ENCODE data around the gene CBX8. TPM values are rescaled to one million over a fixed set of nuclear protein-coding genes. Genes with fewer than 3 reads are reported as not detected.

The CBX8 gene
- 1.1 TPM for polyA plus RNA-seq (2013, experiment 1 of 2)
- polyA plus RNA-seq (2013, experiment 2 of 2), result 3.0 TPM

GRCh38 chr17:79796763-79797491, at the start of gene CBX8:
TSS of gene CBX8 (minus strand) at chr17:79797077. CDS start at chr17:79796998, 79 bp downstream.
- H3K27ac ChIP-seq (ENCODE audit: low read depth, low read length), result peak within 1 kb of the TSS; percentile 80; the same call in 1 of the 2 replicates
- peak within 1 kb of the TSS; percentile 80 for H3K9ac ChIP-seq (ENCODE audit: low read depth, low read length)
- no peaks in the 10 kb centered on the region for H3K9me3 ChIP-seq (ENCODE audit: insufficient read depth, low read depth, low read length)
- WGBS, result under 1% methylated on average over 79 of the region's 79 CpGs
- peak within 1 kb of the TSS; percentile 73 for H3K4me3 ChIP-seq (ENCODE audit: low read length)
- peaks cover 92% of the 10 kb centered on the region for H3K27me3 ChIP-seq (ENCODE audit: insufficient read depth, low read length)
- peaks cover 46% of the 10 kb centered on the region for H3K4me1 ChIP-seq (ENCODE audit: insufficient read depth, low read length)
- H3K36me3 ChIP-seq (ENCODE audit: insufficient read depth, low read length), result no peaks in the 10 kb centered on the region

DNA sequence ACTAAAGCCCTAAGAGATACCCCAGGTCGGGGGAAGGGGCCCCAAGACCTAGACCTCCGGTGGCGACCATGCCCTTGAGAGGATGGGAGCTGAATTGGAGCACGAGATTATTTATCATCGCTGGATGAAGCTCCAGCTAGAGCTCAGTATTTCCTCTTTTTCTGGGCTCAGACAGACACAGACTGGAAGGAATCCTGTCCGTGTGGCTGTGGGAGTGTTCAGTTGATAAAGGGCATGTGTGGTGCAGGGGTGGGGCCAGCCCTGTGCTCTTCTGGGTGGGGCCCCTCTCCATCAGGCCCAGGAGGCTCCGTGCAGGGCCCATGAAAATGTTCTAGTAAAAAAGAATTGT, 48.7 kb upstream of the CBX8 start:
- peaks cover 80% of the 10 kb centered on the region for H3K27me3 ChIP-seq (ENCODE audit: insufficient read depth, low read length)
- H3K4me1 ChIP-seq (ENCODE audit: insufficient read depth, low read length), result 0 out of 2 replicates have a peak, but pooled peaks cover 6% of the 10 kb centered on the region
- WGBS, result 47% methylated on average over 7 of the region's 7 CpGs
- H3K9ac ChIP-seq (ENCODE audit: low read depth, low read length), result no peak overlapping the region
- no peaks in the 10 kb centered on the region for H3K36me3 ChIP-seq (ENCODE audit: insufficient read depth, low read length)
- no peaks in the 10 kb centered on the region for H3K9me3 ChIP-seq (ENCODE audit: insufficient read depth, low read depth, low read length)
- H3K4me3 ChIP-seq (ENCODE audit: low read length), result no peak overlapping the region
- H3K27ac ChIP-seq (ENCODE audit: low read depth, low read length), result no peak overlapping the region

GRCh38 chr17:79844869-79845600, 48.2 kb upstream of the CBX8 start:
- Histone ChIP-seq H3K27ac (ENCODE audit: low read depth, low read length) (no peak overlapping the region), H3K4me1 (ENCODE audit: insufficient read depth, low read length) (0 out of 2 replicates have a peak, but pooled peaks cover 6% of the 10 kb centered on the region), H3K36me3 (ENCODE audit: insufficient read depth, low read length) (no peaks in the 10 kb centered on the region), H3K9ac (ENCODE audit: low read depth, low read length) (no peak overlapping the region), H3K9me3 (ENCODE audit: insufficient read depth, low read depth, low read length) (no peaks in the 10 kb centered on the region; the same call in 1 of the 2 replicates), H3K27me3 (ENCODE audit: insufficient read depth, low read length) (peaks cover 85% of the 10 kb centered on the region), H3K4me3 (ENCODE audit: low read length) (peak overlapping the region; percentile 29)
- 6% methylated on average over 38 of the region's 38 CpGs for WGBS

DNA sequence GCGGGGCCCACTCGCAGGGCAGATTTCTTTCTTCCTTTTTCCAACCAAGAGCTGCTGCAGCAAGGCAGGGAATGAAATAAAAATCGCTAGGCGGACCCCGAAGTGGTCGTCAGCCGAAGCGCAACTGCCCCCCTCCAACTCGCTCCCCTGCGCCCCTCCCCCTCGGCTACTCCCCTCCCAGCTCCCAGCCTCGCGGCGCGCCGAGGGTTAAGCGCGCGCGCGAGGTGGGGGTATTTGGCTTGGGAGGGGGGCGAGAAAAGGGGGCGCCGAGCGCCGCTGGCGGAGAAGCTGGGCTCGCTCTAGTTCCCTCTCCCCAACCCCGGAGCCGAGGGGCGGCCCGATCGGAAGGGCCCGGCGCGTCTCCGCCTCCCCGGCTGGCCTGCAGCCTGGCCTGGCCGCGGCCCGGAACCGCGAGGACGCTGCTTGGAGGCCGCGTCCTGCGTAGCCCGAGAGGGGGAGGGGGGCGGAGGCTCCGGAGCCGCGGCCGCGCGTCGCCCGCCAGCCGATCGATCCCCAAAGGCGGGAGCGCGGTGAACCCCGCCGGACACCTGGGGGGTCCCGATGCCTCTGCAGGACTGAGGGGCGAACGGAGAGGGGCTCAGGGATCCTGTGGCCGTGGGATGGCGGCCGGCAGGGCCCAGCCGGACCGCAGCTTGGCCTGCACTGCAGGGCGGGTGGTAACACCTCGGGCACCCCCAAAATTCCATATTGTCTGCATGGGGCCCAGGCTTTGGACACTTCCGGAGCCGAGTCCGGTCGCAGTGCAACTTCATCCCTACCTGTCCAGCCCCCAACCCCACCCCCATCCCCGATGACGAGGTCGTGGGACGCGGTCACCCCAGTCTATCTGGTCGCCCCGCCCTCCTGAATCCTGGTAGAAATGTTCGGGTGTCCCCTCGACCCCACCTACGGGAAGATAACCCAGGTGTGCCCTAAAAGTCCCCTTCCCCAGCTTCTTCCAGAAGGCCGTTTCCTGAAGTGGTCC, 47.2 kb upstream of the CBX8 start:
- Histone ChIP-seq H3K27ac (ENCODE audit: low read depth, low read length) (no peak overlapping the region), H3K9me3 (ENCODE audit: insufficient read depth, low read depth, low read length) (no peaks in the 10 kb centered on the region; the same call in 1 of the 2 replicates), H3K27me3 (ENCODE audit: insufficient read depth, low read length) (peaks cover 88% of the 10 kb centered on the region), H3K4me3 (ENCODE audit: low read length) (peak overlapping the region; percentile 54), H3K4me1 (ENCODE audit: insufficient read depth, low read length) (0 out of 2 replicates have a peak, but pooled peaks cover 6% of the 10 kb centered on the region), H3K9ac (ENCODE audit: low read depth, low read length) (no peak overlapping the region), H3K36me3 (ENCODE audit: insufficient read depth, low read length) (no peaks in the 10 kb centered on the region)
- 2% methylated on average over 78 of the region's 89 CpGs for WGBS

DNA sequence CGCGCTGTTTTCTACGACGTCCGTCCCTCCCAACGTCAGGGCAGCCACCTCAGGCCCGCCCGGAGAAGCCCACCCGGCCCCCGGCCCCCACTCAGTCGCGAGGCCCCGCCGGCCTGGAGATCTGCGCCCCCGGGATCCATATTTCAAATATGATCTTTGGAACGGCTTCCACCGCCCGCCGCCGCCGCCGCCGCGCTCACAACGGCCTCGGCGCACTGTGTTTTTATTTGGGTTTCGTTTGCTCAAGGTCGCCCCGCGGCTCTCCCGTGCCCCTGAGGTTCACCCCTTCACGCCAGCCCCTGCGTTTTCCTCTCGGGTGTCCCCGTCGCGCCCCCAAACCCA, 46.6 kb upstream of the CBX8 start:
- Histone ChIP-seq H3K27ac (ENCODE audit: low read depth, low read length) (no peak overlapping the region), H3K4me1 (ENCODE audit: insufficient read depth, low read length) (0 out of 2 replicates have a peak, but pooled peaks cover 6% of the 10 kb centered on the region), H3K27me3 (ENCODE audit: insufficient read depth, low read length) (peaks cover 82% of the 10 kb centered on the region), H3K4me3 (ENCODE audit: low read length) (peak overlapping the region; percentile 54), H3K36me3 (ENCODE audit: insufficient read depth, low read length) (no peaks in the 10 kb centered on the region), H3K9me3 (ENCODE audit: insufficient read depth, low read depth, low read length) (no peaks in the 10 kb centered on the region; the same call in 1 of the 2 replicates), H3K9ac (ENCODE audit: low read depth, low read length) (no peak overlapping the region)
- WGBS, result 2% methylated on average over 39 of the region's 39 CpGs

- Histone ChIP-seq H3K4me3 (ENCODE audit: low read length) (no peak overlapping the region; the same call in 1 of the 2 replicates), H3K4me1 (ENCODE audit: insufficient read depth, low read length) (peaks cover 7% of the 10 kb centered on the region; the same call in 1 of the 2 replicates), H3K9me3 (ENCODE audit: insufficient read depth, low read depth, low read length) (no peaks in the 10 kb centered on the region; the same call in 1 of the 2 replicates), H3K27me3 (ENCODE audit: insufficient read depth, low read length) (peaks cover 83% of the 10 kb centered on the region), H3K9ac (ENCODE audit: low read depth, low read length) (no peak overlapping the region), H3K27ac (ENCODE audit: low read depth, low read length) (no peak overlapping the region), H3K36me3 (ENCODE audit: insufficient read depth, low read length) (no peaks in the 10 kb centered on the region)
- 3% methylated on average over 64 of the region's 66 CpGs for WGBS
Observed at GRCh38 chr17:79842656-79843473, 46.0 kb upstream of the CBX8 start.

DNA sequence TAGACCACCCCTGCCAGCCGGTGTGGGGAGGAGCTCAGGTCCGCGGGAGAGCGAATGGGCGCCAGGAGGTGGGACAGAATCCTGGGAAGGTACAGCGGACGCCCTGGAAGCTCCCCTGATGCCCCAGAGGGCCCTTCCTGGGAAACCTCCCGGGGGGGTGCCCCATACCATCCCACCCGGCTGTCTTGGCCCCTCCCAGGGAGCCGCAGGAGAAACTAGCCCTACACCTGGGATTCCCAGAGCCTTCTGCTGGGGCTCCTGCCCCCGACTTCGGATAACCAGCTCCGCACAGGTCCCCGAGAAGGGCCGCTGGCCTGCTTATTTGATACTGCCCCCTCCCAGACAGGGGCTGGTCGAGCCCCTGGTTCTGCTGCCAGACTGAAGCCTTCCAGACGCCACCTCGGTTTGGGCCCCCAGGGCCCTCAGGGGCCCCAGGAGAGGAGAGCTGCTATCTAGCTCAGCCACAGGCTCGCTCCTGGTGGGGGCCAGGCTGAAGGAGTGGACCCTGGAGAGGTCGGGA, 45.3 kb upstream of the CBX8 start:
- 5% methylated on average over 20 of the region's 20 CpGs for WGBS
- no peaks in the 10 kb centered on the region; the same call in 1 of the 2 replicates for H3K9me3 ChIP-seq (ENCODE audit: insufficient read depth, low read depth, low read length)
- peaks cover 13% of the 10 kb centered on the region; the same call in 1 of the 2 replicates for H3K4me1 ChIP-seq (ENCODE audit: insufficient read depth, low read length)
- H3K36me3 ChIP-seq (ENCODE audit: insufficient read depth, low read length), result no peaks in the 10 kb centered on the region
- H3K27ac ChIP-seq (ENCODE audit: low read depth, low read length), result no peak overlapping the region
- H3K9ac ChIP-seq (ENCODE audit: low read depth, low read length), result no peak overlapping the region
- H3K4me3 ChIP-seq (ENCODE audit: low read length), result no peak overlapping the region
- peaks cover 86% of the 10 kb centered on the region for H3K27me3 ChIP-seq (ENCODE audit: insufficient read depth, low read length)

DNA sequence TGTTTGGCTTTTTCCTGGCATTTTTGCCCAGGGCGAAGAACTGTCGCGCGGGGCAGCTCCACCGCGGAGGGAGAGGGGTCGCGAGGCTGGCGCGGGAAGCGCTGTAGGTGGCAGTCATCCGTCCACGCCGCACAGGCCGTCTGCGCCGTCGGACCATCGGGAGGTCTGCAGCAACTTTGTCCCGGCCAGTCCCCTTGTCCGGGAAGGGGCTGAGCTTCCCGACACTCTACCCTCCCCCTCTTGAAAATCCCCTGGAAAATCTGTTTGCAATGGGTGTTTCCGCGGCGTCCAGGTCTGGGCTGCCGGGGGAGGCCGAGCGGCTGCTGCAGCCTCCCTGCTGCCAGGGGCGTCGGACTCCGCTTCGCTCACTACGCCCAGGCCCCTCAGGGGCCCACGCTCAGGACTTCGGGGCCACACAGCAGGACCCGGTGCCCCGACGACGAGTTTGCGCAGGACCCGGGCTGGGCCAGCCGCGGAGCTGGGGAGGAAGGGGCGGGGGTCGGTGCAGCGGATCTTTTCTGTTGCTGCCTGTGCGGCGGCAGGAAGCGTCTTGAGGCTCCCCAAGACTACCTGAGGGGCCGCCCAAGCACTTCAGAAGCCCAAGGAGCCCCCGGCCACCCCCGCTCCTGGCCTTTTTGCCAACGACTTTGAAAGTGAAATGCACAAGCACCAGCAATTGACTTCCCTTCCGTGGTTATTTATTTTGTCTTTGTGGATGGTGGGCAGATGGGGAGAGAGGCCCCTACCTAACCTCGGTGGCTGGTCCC, 44.7 kb upstream of the CBX8 start:
- H3K9me3 ChIP-seq (ENCODE audit: insufficient read depth, low read depth, low read length), result no peaks in the 10 kb centered on the region; the same call in 1 of the 2 replicates
- peaks cover 89% of the 10 kb centered on the region for H3K27me3 ChIP-seq (ENCODE audit: insufficient read depth, low read length)
- H3K27ac ChIP-seq (ENCODE audit: low read depth, low read length), result no peak overlapping the region
- no peak overlapping the region for H3K4me3 ChIP-seq (ENCODE audit: low read length)
- no peaks in the 10 kb centered on the region for H3K36me3 ChIP-seq (ENCODE audit: insufficient read depth, low read length)
- WGBS, result 2% methylated on average over 55 of the region's 55 CpGs
- no peak overlapping the region for H3K9ac ChIP-seq (ENCODE audit: low read depth, low read length)
- H3K4me1 ChIP-seq (ENCODE audit: insufficient read depth, low read length), result peaks cover 19% of the 10 kb centered on the region

DNA sequence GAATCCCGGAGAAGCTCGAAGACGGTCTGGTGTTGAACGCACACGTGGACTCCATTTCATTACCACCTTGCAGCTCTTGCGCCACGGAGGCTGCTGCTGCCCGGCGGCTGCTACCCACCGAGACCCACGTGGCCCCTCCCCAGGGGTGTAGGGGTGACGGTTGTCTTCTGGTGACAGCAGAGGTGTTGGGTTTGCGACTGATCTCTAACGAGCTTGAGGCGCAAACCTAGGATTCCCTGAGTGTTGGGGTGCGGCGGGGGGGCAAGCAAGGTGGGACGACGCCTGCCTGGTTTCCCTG, 44.1 kb upstream of the CBX8 start:
- H3K9ac ChIP-seq (ENCODE audit: low read depth, low read length), result no peak overlapping the region
- no peak overlapping the region for H3K4me3 ChIP-seq (ENCODE audit: low read length)
- peaks cover 89% of the 10 kb centered on the region for H3K27me3 ChIP-seq (ENCODE audit: insufficient read depth, low read length)
- no peaks in the 10 kb centered on the region for H3K36me3 ChIP-seq (ENCODE audit: insufficient read depth, low read length)
- 7% methylated on average over 19 of the region's 19 CpGs for WGBS
- H3K4me1 ChIP-seq (ENCODE audit: insufficient read depth, low read length), result peaks cover 23% of the 10 kb centered on the region
- H3K9me3 ChIP-seq (ENCODE audit: insufficient read depth, low read depth, low read length), result no peaks in the 10 kb centered on the region; the same call in 1 of the 2 replicates
- H3K27ac ChIP-seq (ENCODE audit: low read depth, low read length), result no peak overlapping the region

Data from HUES64 (cell line).